ENCODE results near the gene MYOCOS.

The MYOCOS gene

GRCh38 chr1:171611306-171611705 is 10.7 kb upstream of the MYOCOS start:
- TF ChIP-seq CTCF (IDR thresholded peaks at IDR 0.05) = no peak

- TF ChIP-seq CTCF (IDR thresholded peaks at IDR 0.05) = no peak
Observed at GRCh38 chr1:171613282-171613681, 8.8 kb upstream of the MYOCOS start.

GRCh38 chr1:171616586-171616985 is 5.5 kb upstream of the MYOCOS start:
- TF ChIP-seq CTCF (IDR thresholded peaks at IDR 0.05) = no peak

- TF ChIP-seq CTCF (IDR thresholded peaks at IDR 0.05) = no peak
Observed at GRCh38 chr1:171623651-171624331, 1.7 kb downstream of the MYOCOS start.

- no peak for TF ChIP-seq CTCF (IDR thresholded peaks at IDR 0.05)
Observed at GRCh38 chr1:171625225-171625624, 3.2 kb downstream of the MYOCOS start.

- no peak for TF ChIP-seq CTCF (IDR thresholded peaks at IDR 0.05)
Observed at GRCh38 chr1:171627020-171627419, 5.0 kb downstream of the MYOCOS start.

GRCh38 chr1:171628225-171628624 is 6.2 kb downstream of the MYOCOS start:
- TF ChIP-seq CTCF (IDR thresholded peaks at IDR 0.05) = no peak

- no peak for TF ChIP-seq CTCF (IDR thresholded peaks at IDR 0.05)
Observed at GRCh38 chr1:171635661-171636060, 13.6 kb downstream of the MYOCOS start.

Measured in LNCAP (cell line).